HG03135 (cell line): ENCODE results near the gene IMMP2L.
A peak's percentile ranks its signal among the peaks of the same experiment; 100 is the strongest.
"Not testable (repeated sequence)": the region's sequence is repeated elsewhere in the genome, so short reads cannot be mapped to it uniquely, and the experiment has no call there.

Source experiments
- ATAC-seq: cut with Tn5 transposase; IDR thresholded peaks from one replicate; pipeline ENCODE4 v1.9.1; 2021; ENCODE audit warnings: mild to moderate bottlenecking, moderate library complexity; ENCODE audit not compliant: unreplicated experiment

The IMMP2L gene

GRCh38 chr7:111274857-111275256 is 287.4 kb downstream of the IMMP2L start:
- no peak for ATAC-seq

- ATAC-seq: no peak
Observed at GRCh38 chr7:111272092-111272491, 290.2 kb downstream of the IMMP2L start.

- ATAC-seq: not testable (repeated sequence)
Observed at GRCh38 chr7:111270794-111271193, 291.5 kb downstream of the IMMP2L start.

- ATAC-seq: no peak
Observed at GRCh38 chr7:111268941-111269340, 293.4 kb downstream of the IMMP2L start.

GRCh38 chr7:111266613-111267012 is 295.7 kb downstream of the IMMP2L start:
- ATAC-seq: no peak

GRCh38 chr7:111265394-111265793 is 296.9 kb downstream of the IMMP2L start:
- ATAC-seq: no peak

GRCh38 chr7:111264981-111265380 is 297.3 kb downstream of the IMMP2L start:
- no peak for ATAC-seq

GRCh38 chr7:111264111-111264868 is 298.0 kb downstream of the IMMP2L start:
- ATAC-seq: no peak

- ATAC-seq: no peak
Observed at GRCh38 chr7:111262293-111263116, 299.8 kb downstream of the IMMP2L start.

- no peak for ATAC-seq
Observed at GRCh38 chr7:111261496-111261895, 300.8 kb downstream of the IMMP2L start.

GRCh38 chr7:111259991-111260390 is 302.3 kb downstream of the IMMP2L start:
- no peak for ATAC-seq

- no peak for ATAC-seq
Observed at GRCh38 chr7:111256391-111256790, 305.9 kb downstream of the IMMP2L start.

- ATAC-seq: no peak
Observed at GRCh38 chr7:111255576-111255975, 306.7 kb downstream of the IMMP2L start.

- not testable (repeated sequence) for ATAC-seq
Observed at GRCh38 chr7:111251365-111251764, 310.9 kb downstream of the IMMP2L start.

- ATAC-seq: not testable (repeated sequence)
Observed at GRCh38 chr7:111249807-111250206, 312.5 kb downstream of the IMMP2L start.

- ATAC-seq: no peak
Observed at GRCh38 chr7:111242141-111242755, 320.0 kb downstream of the IMMP2L start.

GRCh38 chr7:111240371-111240770 is 321.9 kb downstream of the IMMP2L start:
- peak; percentile 74 for ATAC-seq

- no peak for ATAC-seq
Observed at GRCh38 chr7:111239437-111239836, 322.9 kb downstream of the IMMP2L start.

GRCh38 chr7:111238886-111239285 is 323.4 kb downstream of the IMMP2L start:
- ATAC-seq: no peak

- ATAC-seq: no peak
Observed at GRCh38 chr7:111235709-111236108, 326.6 kb downstream of the IMMP2L start.

GRCh38 chr7:111232249-111233084 is 329.8 kb downstream of the IMMP2L start:
- ATAC-seq: peak; percentile 92
